H9 (cell line): Measurements from ENCODE around the gene LCNL1. TPM values are rescaled to one million over a fixed set of nuclear protein-coding genes. Genes with fewer than 3 reads are reported as not detected.

ENCODE experiments used
- DNase-seq: peaks from one replicate; pipeline ENCODE4 v3.0.0-alpha.2; 2017
- H2AFZ ChIP-seq: one replicate; pipeline ENCODE4 v1.6.1; 2013; ENCODE audit warnings: mild to moderate bottlenecking, low read length, control low read depth, moderate library complexity
- H2AK5ac ChIP-seq: 2 replicates; pipeline ENCODE4 v1.6.1; 2013; ENCODE audit warnings: low read length, control low read depth, mixed read lengths; ENCODE audit not compliant: insufficient read length
- H2BK120ac ChIP-seq: one replicate; pipeline ENCODE4 v1.6.1; 2013; ENCODE audit warnings: low read depth, mild to moderate bottlenecking, low read length, control low read depth, inconsistent platforms; ENCODE audit not compliant: poor library complexity, severe bottlenecking
- H2BK12ac ChIP-seq: 2 replicates; pipeline ENCODE4 v1.6.1; 2013; ENCODE audit warnings: low read length, control low read depth, mixed read lengths, low read depth; ENCODE audit not compliant: insufficient read length
- H2BK15ac ChIP-seq: 2 replicates; pipeline ENCODE4 v1.6.1; 2013; ENCODE audit warnings: low read depth, low read length, control low read depth
- H2BK20ac ChIP-seq: one replicate; pipeline ENCODE4 v1.6.1; 2013; ENCODE audit warnings: low read depth, mild to moderate bottlenecking, low read length, control low read depth, inconsistent platforms; ENCODE audit not compliant: poor library complexity, severe bottlenecking
- H2BK5ac ChIP-seq: 2 replicates; pipeline ENCODE4 v1.6.1; 2013; ENCODE audit warnings: low read length, control low read depth, mixed read lengths; ENCODE audit not compliant: insufficient read length
- H3K14ac ChIP-seq: 2 replicates; pipeline ENCODE4 v1.6.1; 2013; ENCODE audit warnings: low read length, control low read depth; ENCODE audit not compliant: insufficient read depth
- H3K18ac ChIP-seq: 2 replicates; pipeline ENCODE4 v1.6.1; 2013; ENCODE audit warnings: low read depth, mild to moderate bottlenecking, mixed read lengths, low read length, control low read depth; ENCODE audit not compliant: insufficient read length
- H3K23ac ChIP-seq: 2 replicates; pipeline ENCODE4 v1.6.1; 2013; ENCODE audit warnings: low read length, control low read depth, mixed read lengths, low read depth; ENCODE audit not compliant: insufficient read length
- H3K23me2 ChIP-seq: 2 replicates; pipeline ENCODE4 v1.6.1; 2013; ENCODE audit warnings: low read depth, mild to moderate bottlenecking, mixed read lengths, low read length, control low read depth; ENCODE audit not compliant: insufficient read length, poor library complexity, severe bottlenecking
- H3K27ac ChIP-seq: 2 replicates; pipeline ENCODE4 v1.5.1; 2013; ENCODE audit warnings: low read length, control low read depth, mixed read lengths, low read depth; ENCODE audit not compliant: insufficient read length
- H3K27me3 ChIP-seq: 2 replicates; pipeline ENCODE4 v1.6.1; 2013; ENCODE audit warnings: low read length, control low read depth, inconsistent platforms; ENCODE audit not compliant: insufficient read depth
- H3K4ac ChIP-seq: 2 replicates; pipeline ENCODE4 v1.6.1; 2013; ENCODE audit warnings: low read depth, mild to moderate bottlenecking, control low read depth, inconsistent platforms, low read length, moderate library complexity
- H3K4me1 ChIP-seq: 2 replicates; pipeline ENCODE4 v1.6.1; 2013; ENCODE audit warnings: low read length, control low read depth, inconsistent platforms; ENCODE audit not compliant: insufficient read depth
- H3K4me2 ChIP-seq: 2 replicates; pipeline ENCODE4 v1.6.1; 2013; ENCODE audit warnings: low read length, control low read depth, mixed read lengths; ENCODE audit not compliant: insufficient read length, insufficient read depth
- H3K56ac ChIP-seq: 2 replicates; pipeline ENCODE4 v1.6.1; 2013; ENCODE audit warnings: low read depth, mild to moderate bottlenecking, mixed read lengths, low read length, control low read depth; ENCODE audit not compliant: insufficient read length
- H3K79me1 ChIP-seq: 2 replicates; pipeline ENCODE4 v1.6.1; 2013; ENCODE audit warnings: low read depth, mild to moderate bottlenecking, moderate library complexity, low read length, control low read depth, inconsistent platforms; ENCODE audit not compliant: insufficient read depth, poor library complexity, severe bottlenecking
- H3K79me2 ChIP-seq: 2 replicates; pipeline ENCODE4 v1.6.1; 2013; ENCODE audit warnings: low read length, control low read depth, inconsistent platforms; ENCODE audit not compliant: insufficient read depth
- H3K9ac ChIP-seq: 2 replicates; pipeline ENCODE4 v1.6.1; 2013; ENCODE audit warnings: low read length, control low read depth, mixed read lengths; ENCODE audit not compliant: insufficient read length; ENCODE audit errors: extremely low read depth
- H3K9me3 ChIP-seq: one replicate; pipeline ENCODE4 v1.6.1; 2013; ENCODE audit warnings: low read depth, low read length, inconsistent platforms; ENCODE audit not compliant: control insufficient read depth
- H3T11ph ChIP-seq: one replicate; pipeline ENCODE4 v1.6.1; 2013; ENCODE audit warnings: mild to moderate bottlenecking, low read length, control low read depth, inconsistent platforms
- H4K20me1 ChIP-seq: one replicate; pipeline ENCODE4 v1.6.1; 2013; ENCODE audit not compliant: control insufficient read depth, insufficient read length, insufficient read depth
- H4K5ac ChIP-seq: 2 replicates; pipeline ENCODE4 v1.6.1; 2013; ENCODE audit warnings: low read depth, mild to moderate bottlenecking, mixed read lengths, low read length, control low read depth; ENCODE audit not compliant: insufficient read length
- H4K8ac ChIP-seq: replicated peaks from 2 replicates; pipeline ENCODE4 v1.6.1; 2013; ENCODE audit warnings: low read length, control low read depth, mixed read lengths, low read depth; ENCODE audit not compliant: insufficient read length
- H4K91ac ChIP-seq: 2 replicates; pipeline ENCODE4 v1.6.1; 2013; ENCODE audit warnings: low read depth, mild to moderate bottlenecking, moderate library complexity, mixed read lengths, low read length, control low read depth; ENCODE audit not compliant: insufficient read length
- H3K27ac Mint-ChIP-seq, 3 experiments: 2 replicates in 2 of 3; 3 replicates in 1 of 3; pipeline ENCODE4 v1.8.0; 2020 to 2021; ENCODE audit warnings: mixed read lengths in 3 of 3, mild to moderate bottlenecking in 1 of 3, moderate library complexity in 1 of 3
- H3K27me3 Mint-ChIP-seq: 2 replicates; pipeline ENCODE4 v1.8.0; 2021; ENCODE audit warnings: low read depth, mild to moderate bottlenecking, moderate library complexity, mixed read lengths
- H3K36me3 Mint-ChIP-seq, 3 experiments: 2 replicates in 2 of 3; 3 replicates in 1 of 3; pipeline ENCODE4 v1.8.0; 2020 to 2021; ENCODE audit warnings: low read depth in 3 of 3, mixed read lengths in 3 of 3; ENCODE audit not compliant: insufficient read depth in 1 of 3
- H3K4me1 Mint-ChIP-seq, 2 experiments: 2 replicates each; pipeline ENCODE4 v1.8.0; 2020; ENCODE audit warnings: mixed read lengths in 2 of 2
- H3K4me3 Mint-ChIP-seq, 2 experiments: 2 replicates in 1 of 2; 3 replicates in 1 of 2; pipeline ENCODE4 v1.8.0; 2020 to 2021; ENCODE audit warnings: mild to moderate bottlenecking in 2 of 2, mixed read lengths in 2 of 2, moderate library complexity in 1 of 2
- H3K9me3 Mint-ChIP-seq, 2 experiments: 2 replicates in 1 of 2; 3 replicates in 1 of 2; pipeline ENCODE4 v1.8.0; 2020; ENCODE audit warnings: mild to moderate bottlenecking in 2 of 2, mixed read lengths in 2 of 2, moderate library complexity in 1 of 2
- WGBS: extraction: QIAGEN DNeasy Blood & Tissue Kit; methylation state at CpG from one replicate; pipeline ENCODE4 v1.1.7; 2013; ENCODE audit warnings: missing lambda C conversion rate, low lambda C conversion rate, mixed read lengths; ENCODE audit not compliant: insufficient read length; ENCODE audit errors: extremely low coverage; 5-methylcytosine and 5-hydroxymethylcytosine counted together
- total RNA-seq: library from RNA; stranded (reverse); gene quantifications from 2 replicates; pipeline ENCODE4 v1.2.1, GENCODE V29; 2021
- TF ChIP-seq, protein P1 (sequence below): fragments of 200-600 bp; sonication (generic); conservative IDR thresholded peaks from 3 replicates; pipeline ENCODE4 v1.8.0; 2021; ENCODE audit warnings: antibody characterized with exemption, mild to moderate bottlenecking

The LCNL1 gene
- total RNA-seq, 1 experiment from 2014 or later = 0.20 TPM

DNA sequence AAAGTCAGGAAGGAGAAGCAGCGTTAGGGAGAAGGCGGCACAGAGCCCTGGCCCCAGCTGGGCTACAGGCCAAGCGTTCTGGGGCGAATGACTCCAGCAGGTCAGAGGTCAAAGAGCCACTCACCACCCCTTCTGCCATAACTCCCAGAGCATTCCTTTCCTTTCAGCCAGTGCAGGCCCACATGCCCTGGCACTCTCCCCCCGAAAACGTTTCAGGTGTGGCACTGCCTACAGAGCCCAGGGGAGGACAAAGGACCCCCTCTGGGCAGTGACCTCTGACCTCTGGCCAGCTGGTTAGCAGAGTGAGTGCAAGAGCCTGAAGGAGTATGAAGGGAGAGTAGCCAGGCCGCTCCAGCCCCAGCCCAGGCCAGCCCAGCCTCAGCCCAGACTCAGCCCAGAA is 40.4 kb downstream of the LCNL1 start:
- no peak overlapping the region for H2AK5ac ChIP-seq
- no peak overlapping the region; a peak in 1 of 5 replicates for H3K4me3 Mint-ChIP-seq
- no peaks in the 10 kb centered on the region for H3K27me3 ChIP-seq
- H3K9me3 ChIP-seq = no peaks in the 10 kb centered on the region
- no peak overlapping the region for H3K23ac ChIP-seq
- no peaks in the 10 kb centered on the region for H3K9me3 Mint-ChIP-seq
- no peak overlapping the region for H3K14ac ChIP-seq
- no peak overlapping the region for H3K27ac ChIP-seq
- no peak for DNase-seq
- WGBS = no CpG with 5 or more reads among the region's 7 CpGs
- H3K36me3 Mint-ChIP-seq = 0 out of 7 replicates have a peak, but pooled peaks cover 0 to under 1% (median 0%) of the 10 kb centered on the region in 3 experiments
- no peak overlapping the region for H3K18ac ChIP-seq
- H2BK20ac ChIP-seq = no peak overlapping the region
- no peak overlapping the region for H4K8ac ChIP-seq
- H3K9ac ChIP-seq = no peak overlapping the region
- no peak overlapping the region for H3K56ac ChIP-seq
- no peak overlapping the region for H2BK5ac ChIP-seq
- H4K5ac ChIP-seq = no peak overlapping the region
- H3K4me1 Mint-ChIP-seq = peaks cover 2 to 13% of the 10 kb centered on the region in 2 experiments; a peak in 3 of 4 replicates
- H4K20me1 ChIP-seq = no peaks in the 10 kb centered on the region
- H3K23me2 ChIP-seq = peaks cover 6% of the 10 kb centered on the region
- H2BK15ac ChIP-seq = no peak overlapping the region
- H2AFZ ChIP-seq = no peak overlapping the region
- no peak overlapping the region for H2BK120ac ChIP-seq
- no peak overlapping the region for H3K27ac Mint-ChIP-seq
- TF ChIP-seq, protein P1, sequence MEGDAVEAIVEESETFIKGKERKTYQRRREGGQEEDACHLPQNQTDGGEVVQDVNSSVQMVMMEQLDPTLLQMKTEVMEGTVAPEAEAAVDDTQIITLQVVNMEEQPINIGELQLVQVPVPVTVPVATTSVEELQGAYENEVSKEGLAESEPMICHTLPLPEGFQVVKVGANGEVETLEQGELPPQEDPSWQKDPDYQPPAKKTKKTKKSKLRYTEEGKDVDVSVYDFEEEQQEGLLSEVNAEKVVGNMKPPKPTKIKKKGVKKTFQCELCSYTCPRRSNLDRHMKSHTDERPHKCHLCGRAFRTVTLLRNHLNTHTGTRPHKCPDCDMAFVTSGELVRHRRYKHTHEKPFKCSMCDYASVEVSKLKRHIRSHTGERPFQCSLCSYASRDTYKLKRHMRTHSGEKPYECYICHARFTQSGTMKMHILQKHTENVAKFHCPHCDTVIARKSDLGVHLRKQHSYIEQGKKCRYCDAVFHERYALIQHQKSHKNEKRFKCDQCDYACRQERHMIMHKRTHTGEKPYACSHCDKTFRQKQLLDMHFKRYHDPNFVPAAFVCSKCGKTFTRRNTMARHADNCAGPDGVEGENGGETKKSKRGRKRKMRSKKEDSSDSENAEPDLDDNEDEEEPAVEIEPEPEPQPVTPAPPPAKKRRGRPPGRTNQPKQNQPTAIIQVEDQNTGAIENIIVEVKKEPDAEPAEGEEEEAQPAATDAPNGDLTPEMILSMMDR = no peak
- no peak overlapping the region for H2BK12ac ChIP-seq
- H3K79me2 ChIP-seq = no peaks in the 10 kb centered on the region
- H3K4me2 ChIP-seq = no peak overlapping the region
- H3K4me1 ChIP-seq = no peaks in the 10 kb centered on the region
- no peak overlapping the region for H4K91ac ChIP-seq
- H3K4ac ChIP-seq = no peak overlapping the region
- H3K79me1 ChIP-seq = no peaks in the 10 kb centered on the region
- H3T11ph ChIP-seq = no peak overlapping the region
- H3K27me3 Mint-ChIP-seq = peaks cover 11% of the 10 kb centered on the region
